Lung (tissue), 12 donors: ENCODE measurements around the gene TAF11L13. TPM values are rescaled to one million over a fixed set of nuclear protein-coding genes. Genes with fewer than 3 reads are reported as not detected.

ENCODE experiments used
- ATAC-seq: fragments of 200-7000 bp; cut with Tn5 transposase; one replicate; pipeline ENCODE4 v1.9.1; 2020; ENCODE audit warnings: moderate number of reproducible peaks; ENCODE audit not compliant: insufficient read depth, low FRiP score
- DNase-seq, 3 donors: peaks; one replicate each; pipeline ENCODE4 v3.0.0-alpha.2; 2013 to 2017
- H3K27ac ChIP-seq, 2 donors: one replicate each; pipeline ENCODE4 v1.5.1; 2013; ENCODE audit warnings: mild to moderate bottlenecking in 2 of 2, moderate library complexity in 2 of 2, control low read depth in 1 of 2, inconsistent platforms in 1 of 2, low read depth in 1 of 2, low read length in 1 of 2
- H3K27me3 ChIP-seq, 3 donors: one replicate each; pipeline ENCODE4 v1.5.1; 2013; ENCODE audit warnings: low read length in 2 of 3; ENCODE audit not compliant: control insufficient read depth in 3 of 3, insufficient read depth in 3 of 3
- H3K36me3 ChIP-seq, 4 donors: one replicate each; pipeline ENCODE4 v1.5.1; 2013; ENCODE audit warnings: low read length in 4 of 4, mild to moderate bottlenecking in 1 of 4, moderate library complexity in 1 of 4; ENCODE audit not compliant: control insufficient read depth in 4 of 4, insufficient read depth in 4 of 4
- H3K4me1 ChIP-seq, 5 donors: one replicate each; pipeline ENCODE4 v1.5.1; 2013; ENCODE audit warnings: low read length in 5 of 5, mild to moderate bottlenecking in 2 of 5, moderate library complexity in 1 of 5; ENCODE audit not compliant: control insufficient read depth in 5 of 5, insufficient read depth in 5 of 5
- H3K4me3 ChIP-seq: one replicate; pipeline ENCODE4 v1.5.1; 2013; ENCODE audit warnings: mild to moderate bottlenecking, control low read depth, moderate library complexity
- H3K9ac ChIP-seq, 2 donors: one replicate each; pipeline ENCODE4 v1.5.1; 2013; ENCODE audit warnings: low read length in 2 of 2, control low read depth in 1 of 2; ENCODE audit not compliant: insufficient read depth in 1 of 2
- H3K9me3 ChIP-seq, 4 donors: one replicate each; pipeline ENCODE4 v1.5.1; 2013; ENCODE audit warnings: low read length in 3 of 4, mild to moderate bottlenecking in 1 of 4, moderate library complexity in 1 of 4; ENCODE audit not compliant: control insufficient read depth in 4 of 4, insufficient read depth in 3 of 4
- WGBS, 2 donors: extraction: QIAGEN DNeasy Blood & Tissue Kit; methylation state at CpG; one replicate each; pipeline ENCODE4 v1.1.7; 2013; 5-methylcytosine and 5-hydroxymethylcytosine counted together
- polyA plus RNA-seq, 2 donors: library from polyadenylated mRNA; stranded (reverse); fragments of 200-250 nt; gene quantifications; one replicate each; pipeline ENCODE4 v1.2.1, GENCODE V29; 2013
- total RNA-seq, 2 donors: library from RNA; depleted of rRNA in 1 of 2; stranded (reverse); fragments of >200 nt in 1 of 2; gene quantifications; one replicate each; pipeline ENCODE4 v1.2.1, GENCODE V29; 2014 to 2021
- TF ChIP-seq, protein P1 (sequence below): IDR thresholded peaks from 2 replicates; pipeline ENCODE4 v1.5.1; 2012; ENCODE audit warnings: mild to moderate bottlenecking; ENCODE audit errors: control extremely low read depth, extremely low read depth
- donor health status: control.
- donor health status: control.
- donor health status: Bipolar disorder and iron deficiency.
- donor health status: healthy.
- donor health status: DM: yes; HTN: yes; CAD: no.

The TAF11L13 gene
- total and polyA plus RNA-seq, 4 donors: not detected

DNA sequence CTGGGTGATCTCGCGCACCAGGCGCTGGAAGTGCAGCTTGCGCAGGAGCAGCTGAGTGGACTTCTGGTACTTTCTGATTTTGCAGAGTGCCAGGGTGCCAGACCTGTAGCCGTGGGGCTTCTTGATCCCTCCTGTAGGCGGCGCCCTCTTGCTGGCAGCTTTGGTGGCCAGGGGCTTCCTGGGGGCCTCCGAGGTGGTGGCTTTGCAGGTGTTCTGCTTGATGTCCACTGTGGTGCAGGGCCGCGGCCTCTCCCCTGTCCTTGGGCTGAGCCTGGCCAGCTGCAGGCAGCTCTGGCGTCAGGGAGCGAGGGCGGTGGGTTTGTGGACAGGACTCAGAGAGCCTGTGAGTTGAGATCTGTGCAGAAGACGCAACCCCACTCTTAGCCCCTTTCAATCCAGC is 38.5 kb downstream of the TAF11L13 start:
- no peak overlapping the region for H3K4me3 ChIP-seq
- H3K27ac ChIP-seq: no peak overlapping the region
- H3K9ac ChIP-seq: no peak overlapping the region
- DNase-seq (no peak), ATAC-seq (no peak)
- TF ChIP-seq, protein P1, sequence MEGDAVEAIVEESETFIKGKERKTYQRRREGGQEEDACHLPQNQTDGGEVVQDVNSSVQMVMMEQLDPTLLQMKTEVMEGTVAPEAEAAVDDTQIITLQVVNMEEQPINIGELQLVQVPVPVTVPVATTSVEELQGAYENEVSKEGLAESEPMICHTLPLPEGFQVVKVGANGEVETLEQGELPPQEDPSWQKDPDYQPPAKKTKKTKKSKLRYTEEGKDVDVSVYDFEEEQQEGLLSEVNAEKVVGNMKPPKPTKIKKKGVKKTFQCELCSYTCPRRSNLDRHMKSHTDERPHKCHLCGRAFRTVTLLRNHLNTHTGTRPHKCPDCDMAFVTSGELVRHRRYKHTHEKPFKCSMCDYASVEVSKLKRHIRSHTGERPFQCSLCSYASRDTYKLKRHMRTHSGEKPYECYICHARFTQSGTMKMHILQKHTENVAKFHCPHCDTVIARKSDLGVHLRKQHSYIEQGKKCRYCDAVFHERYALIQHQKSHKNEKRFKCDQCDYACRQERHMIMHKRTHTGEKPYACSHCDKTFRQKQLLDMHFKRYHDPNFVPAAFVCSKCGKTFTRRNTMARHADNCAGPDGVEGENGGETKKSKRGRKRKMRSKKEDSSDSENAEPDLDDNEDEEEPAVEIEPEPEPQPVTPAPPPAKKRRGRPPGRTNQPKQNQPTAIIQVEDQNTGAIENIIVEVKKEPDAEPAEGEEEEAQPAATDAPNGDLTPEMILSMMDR: no peak
- 91 to 94% methylated on average over 14 of the region's 14 CpGs for WGBS, 2 donors
- no peaks in the 10 kb centered on the region for H3K27me3 ChIP-seq
- H3K4me1 ChIP-seq: no peaks in the 10 kb centered on the region
- no peaks in the 10 kb centered on the region for H3K36me3 ChIP-seq
- H3K9me3 ChIP-seq: peaks cover 0 to 6% (median 0%) of the 10 kb centered on the region in 4 donors

DNA sequence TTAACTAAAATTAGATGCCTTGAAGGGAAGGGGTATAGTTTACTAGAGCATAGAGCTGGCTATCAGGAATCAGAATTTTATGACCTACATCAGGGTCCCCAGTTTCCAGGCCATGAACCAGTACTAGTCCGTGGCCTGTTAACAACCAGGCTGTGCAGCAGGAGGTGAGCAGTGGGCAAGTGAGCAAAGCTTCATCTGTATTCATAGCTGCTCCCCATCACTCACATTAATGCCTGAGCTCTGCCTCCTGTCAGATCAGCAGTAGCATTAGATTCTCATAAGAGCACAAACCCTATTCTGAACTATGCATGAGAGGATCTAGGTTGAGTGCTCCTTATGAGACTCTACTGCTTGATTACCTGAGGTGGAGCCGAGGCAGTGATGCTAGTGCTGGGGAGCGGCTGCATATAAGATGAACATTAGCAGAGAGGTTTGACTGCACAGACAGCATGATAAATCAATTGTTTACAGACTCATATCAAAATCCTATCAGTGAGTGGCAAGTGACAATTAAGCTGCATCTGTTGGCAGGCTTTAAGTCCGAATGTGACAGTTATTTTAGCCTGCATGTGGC is 47.0 kb downstream of the TAF11L13 start:
- Histone ChIP-seq H3K27me3 (no peaks in the 10 kb centered on the region), H3K4me1 (no peaks in the 10 kb centered on the region), H3K9ac (no peak overlapping the region), H3K36me3 (no peaks in the 10 kb centered on the region), H3K9me3 (no peaks in the 10 kb centered on the region), H3K4me3 (no peak overlapping the region), H3K27ac (no peak overlapping the region)
- no peak for DNase-seq
- ATAC-seq: no peak
- 80 to 91% methylated on average over 4 of the region's 4 CpGs for WGBS, 2 donors
- TF ChIP-seq, protein P1: no peak

DNA sequence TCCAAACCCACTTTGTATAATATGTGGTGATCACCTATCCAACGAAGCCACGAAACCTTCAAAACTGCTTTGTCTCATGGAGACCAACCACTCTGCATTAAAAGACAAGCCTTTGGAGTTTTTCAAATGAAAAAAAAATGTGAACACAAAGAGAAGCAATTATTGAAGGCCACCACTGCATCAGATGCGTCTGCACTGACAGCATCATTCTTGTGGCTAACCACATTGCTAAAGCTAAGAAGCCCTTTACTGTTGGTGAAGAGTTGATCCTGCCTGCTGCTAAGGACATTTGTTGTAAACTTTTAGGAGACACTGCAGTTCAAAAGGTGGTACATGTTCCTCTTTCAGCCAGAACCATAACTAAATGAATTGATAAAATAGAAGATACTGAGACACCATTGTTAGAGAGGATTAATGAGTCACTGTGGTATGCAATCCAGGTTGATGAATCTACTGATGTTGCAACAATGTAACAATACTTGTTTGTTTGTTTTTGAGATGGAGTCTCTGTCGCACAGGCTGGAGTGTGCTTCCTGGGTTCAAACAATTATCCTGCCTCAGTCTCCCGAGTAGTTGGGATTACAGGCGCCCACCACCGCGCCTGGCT is 47.8 kb downstream of the TAF11L13 start:
- Histone ChIP-seq H3K36me3 (no peaks in the 10 kb centered on the region), H3K9me3 (no peaks in the 10 kb centered on the region), H3K27me3 (no peaks in the 10 kb centered on the region), H3K4me1 (no peaks in the 10 kb centered on the region), H3K27ac (no peak overlapping the region), H3K4me3 (no peak overlapping the region), H3K9ac (no peak overlapping the region)
- TF ChIP-seq, protein P1: no peak
- WGBS, 2 donors: 90 to 93% methylated on average over 8 of the region's 8 CpGs
- ATAC-seq: no peak
- no peak for DNase-seq
